B cell (primary cell): ENCODE data around the gene LMLN. TPM values are rescaled to one million over a fixed set of nuclear protein-coding genes. Genes with fewer than 3 reads are reported as not detected.

Experiments used
- ATAC-seq: fragments of 200-7000 bp; cut with Tn5 transposase; one replicate; pipeline ENCODE4 v1.10.0; 2021; ENCODE audit warnings: low read depth, mild to moderate bottlenecking, moderate number of reproducible peaks, moderate library complexity
- CTCF ChIA-PET: fragments of 350-600 bp; sonication (Branson Sonifier 250); formaldehyde crosslinking; loops from one replicate; lab custom pipeline; 2021; ENCODE audit warnings: antibody characterized with exemption, inconsistent platforms; lab: Charles Lee
- POLR2A ChIA-PET: fragments of 350-600 bp; sonication (Branson Sonifier 250); formaldehyde crosslinking; loops from one replicate; lab custom pipeline; 2021; ENCODE audit warnings: antibody characterized with exemption; lab: Charles Lee
- DNase-seq: peaks from one replicate; pipeline ENCODE4 v3.0.0; 2013
- H2AFZ ChIP-seq: 2 replicates; pipeline ENCODE4 v1.6.1; 2012; ENCODE audit warnings: mild to moderate bottlenecking, low read depth, low read length; ENCODE audit not compliant: insufficient read depth, poor library complexity, severe bottlenecking
- H3K27ac ChIP-seq, 2 donors: 1 replicate in 1 of 2; 2 replicates in 1 of 2; pipeline ENCODE4 v1.5.1; 2012 to 2013; ENCODE audit warnings: low read length in 2 of 2, mild to moderate bottlenecking in 2 of 2, moderate library complexity in 1 of 2
- H3K27me3 ChIP-seq, 4 experiments: fragments of 200-600 bp in 1 of 4; sonication (generic) in 1 of 4; replicated peaks in 1 of 4; 1 replicate in 2 of 4; 2 replicates in 2 of 4; pipeline versions ENCODE4 v1.6.1 to v1.7.0; 2013 to 2016; ENCODE audit warnings: low read length in 3 of 4, mild to moderate bottlenecking in 2 of 4, mixed read lengths in 1 of 4, moderate library complexity in 1 of 4; ENCODE audit not compliant: insufficient read depth in 4 of 4, control insufficient read depth in 3 of 4; ENCODE audit errors: control extremely low read depth in 1 of 4
- H3K36me3 ChIP-seq, 2 experiments: replicated peaks in 1 of 2; 1 replicate in 1 of 2; 2 replicates in 1 of 2; pipeline versions ENCODE4 v1.6.1 to v1.7.1; 2013; ENCODE audit warnings: low read length in 1 of 2; ENCODE audit not compliant: insufficient read depth in 2 of 2, control insufficient read depth in 1 of 2; ENCODE audit errors: control extremely low read depth in 1 of 2, extremely low read depth in 1 of 2
- H3K4me1 ChIP-seq, 2 donors: fragments of 200-600 bp in 1 of 2; sonication (generic) in 1 of 2; 1 replicate in 1 of 2; 2 replicates in 1 of 2; pipeline versions ENCODE4 v1.5.1 to v1.6.1; 2013 to 2017; ENCODE audit warnings: low read length in 2 of 2; ENCODE audit not compliant: control insufficient read depth in 2 of 2, insufficient read depth in 2 of 2
- H3K4me2 ChIP-seq: replicated peaks from 2 replicates; pipeline ENCODE3; 2012; ENCODE audit warnings: mild to moderate bottlenecking, low read depth, low read length; ENCODE audit not compliant: poor library complexity, severe bottlenecking
- H3K4me3 ChIP-seq, 5 experiments: fragments of 200-600 bp in 1 of 5; sonication (generic) in 1 of 5; 1 replicate in 3 of 5; 2 replicates in 2 of 5; pipeline versions ENCODE4 v1.5.1 to v1.7.0; 2011 to 2016; ENCODE audit warnings: low read length in 4 of 5, mild to moderate bottlenecking in 4 of 5, low read depth in 2 of 5, control low read depth in 1 of 5, moderate library complexity in 1 of 5; ENCODE audit not compliant: insufficient read depth in 1 of 5; ENCODE audit errors: control extremely low read depth in 1 of 5, extremely low read depth in 1 of 5
- H3K79me2 ChIP-seq: fragments of 200-600 bp; sonication (generic); one replicate; pipeline ENCODE4 v1.6.0; 2016; ENCODE audit warnings: low read length; ENCODE audit not compliant: control insufficient read depth, insufficient read depth
- H3K9ac ChIP-seq: fragments of 200-600 bp; sonication (generic); 2 replicates; pipeline ENCODE4 v1.6.1; 2017; ENCODE audit warnings: mild to moderate bottlenecking, low read length, moderate library complexity
- H3K9me3 ChIP-seq, 3 donors: one replicate each; pipeline versions ENCODE4 v1.6.1 to v1.7.1; 2013; ENCODE audit warnings: low read length in 2 of 3; ENCODE audit not compliant: control insufficient read depth in 2 of 3, insufficient read depth in 1 of 3; ENCODE audit errors: control extremely low read depth in 1 of 3
- H4K20me1 ChIP-seq: 2 replicates; pipeline ENCODE4 v1.6.0; 2012; ENCODE audit warnings: mild to moderate bottlenecking, low read length; ENCODE audit not compliant: insufficient read depth, control insufficient read depth, poor library complexity, severe bottlenecking
- H3K27ac Mint-ChIP-seq: one replicate; pipeline ENCODE4 v1.8.0; 2021; ENCODE audit warnings: mixed read lengths
- H3K27me3 Mint-ChIP-seq: one replicate; pipeline ENCODE4 v1.8.0; 2021; ENCODE audit warnings: mixed read lengths
- H3K4me1 Mint-ChIP-seq: one replicate; pipeline ENCODE4 v1.8.0; 2021; ENCODE audit warnings: mixed read lengths
- H3K4me3 Mint-ChIP-seq: one replicate; pipeline ENCODE4 v1.8.0; 2021; ENCODE audit warnings: mixed read lengths
- H3K9me3 Mint-ChIP-seq: one replicate; pipeline ENCODE4 v1.8.0; 2022; ENCODE audit warnings: mixed read lengths; ENCODE audit not compliant: insufficient read depth
- CTCF ChIP-seq: fragments of 200-600 bp; IDR thresholded peaks from one replicate; pipeline ENCODE4 v1.8.0; 2022; ENCODE audit warnings: antibody characterized with exemption, mild to moderate bottlenecking
- EZH2 ChIP-seq: IDR thresholded peaks from 2 replicates; pipeline ENCODE4 v1.6.1; 2012; ENCODE audit warnings: borderline replicate concordance, low read depth, mild to moderate bottlenecking, moderate library complexity, low read length; ENCODE audit not compliant: insufficient read depth, poor library complexity, severe bottlenecking
- WGBS: methylation state at CpG from one replicate; pipeline ENCODE4 v1.1.5; 2013; ENCODE audit warnings: missing lambda C conversion rate; ENCODE audit not compliant: insufficient coverage; 5-methylcytosine and 5-hydroxymethylcytosine counted together
- intact Hi-C: fragments of 100-400 bp; cut with micrococcal nuclease; formaldehyde crosslinking; loops from one replicate; pipeline ENCODE4 v1.10.0; 2022
- polyA plus RNA-seq: library from polyadenylated mRNA; depleted of rRNA; stranded (reverse); fragments of >200 nt; gene quantifications from 2 replicates; pipeline ENCODE4 v1.2.3, GENCODE V29; 2012
- total RNA-seq, 2 donors: library from RNA; stranded (reverse); fragments of 120-200 nt in 1 of 2; gene quantifications; 1 replicate in 1 of 2; 2 replicates in 1 of 2; pipeline versions ENCODE4 v1.2.3 to v1.2.4, GENCODE V29; 2013 to 2022

LMLN gene
- total and polyA plus RNA-seq, 2 donors (not counting 1 experiment from before 2014, with no cell fraction given), result 1.4 to 6.7 TPM

GRCh38 chr3:198019115-198019514 is 59.1 kb downstream of the LMLN start:
- no peak overlapping the region for H3K4me2 ChIP-seq
- POLR2A ChIA-PET, result no interaction called here
- Mint-ChIP-seq H3K27ac (no peak overlapping the region), H3K4me3 (no peak overlapping the region), H3K27me3 (no peaks in the 10 kb centered on the region), H3K4me1 (no peaks in the 10 kb centered on the region), H3K9me3 (no peaks in the 10 kb centered on the region)
- no peak overlapping the region for H3K9ac ChIP-seq
- ATAC-seq (no peak), DNase-seq (no peak)
- H3K4me3 ChIP-seq, result no peak overlapping the region
- CTCF ChIA-PET, result no interaction called here
- H3K4me1 ChIP-seq, result no peaks in the 10 kb centered on the region
- no peaks in the 10 kb centered on the region for H3K36me3 ChIP-seq
- intact Hi-C loops, result no loop called here
- WGBS, result 100% methylated on average over 1 of the region's 2 CpGs
- H3K9me3 ChIP-seq, result no peaks in the 10 kb centered on the region
- H4K20me1 ChIP-seq, result no peaks in the 10 kb centered on the region
- no peak overlapping the region for H3K27ac ChIP-seq
- H3K27me3 ChIP-seq, result no peaks in the 10 kb centered on the region
- no peak overlapping the region for H2AFZ ChIP-seq
- TF ChIP-seq CTCF (no peak), EZH2 (no peak)
- no peaks in the 10 kb centered on the region for H3K79me2 ChIP-seq

GRCh38 chr3:198021320-198021719 is 61.3 kb downstream of the LMLN start:
- Mint-ChIP-seq H3K4me3 (no peak overlapping the region), H3K27me3 (no peaks in the 10 kb centered on the region), H3K27ac (no peak overlapping the region), H3K4me1 (no peaks in the 10 kb centered on the region), H3K9me3 (no peaks in the 10 kb centered on the region)
- no peaks in the 10 kb centered on the region for H4K20me1 ChIP-seq
- TF ChIP-seq CTCF (no peak), EZH2 (no peak)
- H3K4me2 ChIP-seq, result no peak overlapping the region
- no peak overlapping the region for H3K9ac ChIP-seq
- no peak for ATAC-seq
- no peak overlapping the region for H2AFZ ChIP-seq
- H3K27ac ChIP-seq, result no peak overlapping the region
- DNase-seq, result no peak
- H3K4me1 ChIP-seq, result no peaks in the 10 kb centered on the region
- no peaks in the 10 kb centered on the region for H3K79me2 ChIP-seq
- no peaks in the 10 kb centered on the region for H3K27me3 ChIP-seq
- H3K36me3 ChIP-seq, result no peaks in the 10 kb centered on the region
- 100% methylated on average over 1 of the region's 5 CpGs for WGBS
- no peaks in the 10 kb centered on the region for H3K9me3 ChIP-seq
- intact Hi-C loops, result no loop called here
- CTCF ChIA-PET, result interaction anchor here (1.5 kb wide), 1 partner anchor 59 kb away, joined by 3 read pairs; no protein-coding TSS in a partner anchor
- POLR2A ChIA-PET, result no interaction called here
- no peak overlapping the region for H3K4me3 ChIP-seq
